Measurements from ENCODE around the gene ARSD.
A peak's percentile ranks its signal among the peaks of the same experiment; 100 is the strongest.
"Not testable (repeated sequence)": the region's sequence is repeated elsewhere in the genome, so short reads cannot be mapped to it uniquely, and the experiment has no call there.

Gene ARSD

GRCh38 chrX:2928583-2929434 is at the start of gene ARSD:
Gene ARSD, minus strand, starts transcription at chrX:2929339. Its CDS starts 64 bp downstream, at chrX:2929275.
- DNase-seq, result peak; percentile 93

GRCh38 chrX:2978639-2979038 is 49.5 kb upstream of the ARSD start:
- not testable (repeated sequence) for DNase-seq

- no peak for DNase-seq
Observed at GRCh38 chrX:2974961-2975360, 45.8 kb upstream of the ARSD start.

GRCh38 chrX:2972391-2972790 is 43.3 kb upstream of the ARSD start:
- no peak for DNase-seq

GRCh38 chrX:2969021-2969420 is 39.9 kb upstream of the ARSD start:
- no peak for DNase-seq

GRCh38 chrX:2967998-2968909 is 39.1 kb upstream of the ARSD start:
- DNase-seq, result peak; percentile 13

GRCh38 chrX:2967584-2967983 is 38.4 kb upstream of the ARSD start:
- DNase-seq, result no peak

GRCh38 chrX:2967012-2967411 is 37.9 kb upstream of the ARSD start:
- no peak for DNase-seq

- DNase-seq, result no peak
Observed at GRCh38 chrX:2965965-2966364, 36.8 kb upstream of the ARSD start.

- not testable (repeated sequence) for DNase-seq
Observed at GRCh38 chrX:2963992-2964794, 35.1 kb upstream of the ARSD start.

GRCh38 chrX:2963449-2963848 is 34.3 kb upstream of the ARSD start:
- not testable (repeated sequence) for DNase-seq

- DNase-seq, result no peak
Observed at GRCh38 chrX:2962381-2962780, 33.2 kb upstream of the ARSD start.

GRCh38 chrX:2960861-2961515 is 31.8 kb upstream of the ARSD start:
- no peak for DNase-seq

GRCh38 chrX:2958199-2958598 is 29.1 kb upstream of the ARSD start:
- no peak for DNase-seq

GRCh38 chrX:2955838-2956237 is 26.7 kb upstream of the ARSD start:
- DNase-seq, result no peak

GRCh38 chrX:2955281-2955680 is 26.1 kb upstream of the ARSD start:
- DNase-seq, result no peak

GRCh38 chrX:2954541-2954940 is 25.4 kb upstream of the ARSD start:
- DNase-seq, result no peak

GRCh38 chrX:2937942-2938341 is 8.8 kb upstream of the ARSD start:
- not testable (repeated sequence) for DNase-seq

- peak; percentile 38 for DNase-seq
Observed at GRCh38 chrX:2934715-2935710, 5.9 kb upstream of the ARSD start.

- DNase-seq, result peak; percentile 5
Observed at GRCh38 chrX:2933125-2933900, 4.2 kb upstream of the ARSD start.

Measured in hematopoietic multipotent progenitor cell treated with erythropoietin and hydrocortisone succinate and interleukin-3 and kit ligand, for 4 days (in vitro differentiated cells).